Measurements from ENCODE around the gene FCER2.

The FCER2 gene

GRCh38 chr19:7709932-7710460 is 8.1 kb upstream of the FCER2 start:
- TF ChIP-seq CTCF (IDR thresholded peaks at IDR 0.05): no peak
- Histone ChIP-seq H3K27me3 (no peaks in the 10 kb centered on the region), H3K36me3 (no peaks in the 10 kb centered on the region), H3K9me3 (no peaks in the 10 kb centered on the region), H3K27ac (peak overlapping the region; percentile 99), H3K4me1 (ENCODE audit: control insufficient read depth in 1 of 2, insufficient read depth in 1 of 2, low read depth in 1 of 2, low read length in 1 of 2) (peaks cover 67 to 74% of the 10 kb centered on the region in 2 experiments), H3K4me3 (ENCODE audit: low read depth in 1 of 2, low read length in 1 of 2) (no peak overlapping the region)

- no peaks in the 10 kb centered on the region for H3K9me3 ChIP-seq
- no peaks in the 10 kb centered on the region for H3K36me3 ChIP-seq
- peaks cover 58 to 65% of the 10 kb centered on the region in 2 experiments for H3K4me1 ChIP-seq (ENCODE audit: control insufficient read depth in 1 of 2, insufficient read depth in 1 of 2, low read depth in 1 of 2, low read length in 1 of 2)
- no peak for TF ChIP-seq CTCF (IDR thresholded peaks at IDR 0.05)
- H3K27ac ChIP-seq: peak overlapping the region; percentile 99
- peak overlapping the region; percentile 41 to 50 for H3K4me3 ChIP-seq (ENCODE audit: low read depth in 1 of 2, low read length in 1 of 2)
- H3K27me3 ChIP-seq: no peaks in the 10 kb centered on the region
These were observed 5.1 kb upstream of the FCER2 start for GRCh38 chr19:7706955-7707456.

GRCh38 chr19:7706188-7706954 is 4.4 kb upstream of the FCER2 start:
- TF ChIP-seq CTCF (IDR thresholded peaks at IDR 0.05): no peak
- Histone ChIP-seq H3K36me3 (no peaks in the 10 kb centered on the region), H3K9me3 (no peaks in the 10 kb centered on the region), H3K4me3 (ENCODE audit: low read depth in 1 of 2, low read length in 1 of 2) (peak overlapping the region; percentile 41 to 50), H3K27ac (peak overlapping the region; percentile 99), H3K27me3 (no peaks in the 10 kb centered on the region), H3K4me1 (ENCODE audit: control insufficient read depth in 1 of 2, insufficient read depth in 1 of 2, low read depth in 1 of 2, low read length in 1 of 2) (peaks cover 58 to 65% of the 10 kb centered on the region in 2 experiments)

GRCh38 chr19:7705387-7706187 is 3.7 kb upstream of the FCER2 start:
- Histone ChIP-seq H3K4me3 (ENCODE audit: low read depth in 1 of 2, low read length in 1 of 2) (peak overlapping the region; percentile 41 to 50), H3K36me3 (no peaks in the 10 kb centered on the region), H3K27me3 (no peaks in the 10 kb centered on the region), H3K27ac (peak overlapping the region; percentile 99), H3K9me3 (no peaks in the 10 kb centered on the region), H3K4me1 (ENCODE audit: control insufficient read depth in 1 of 2, insufficient read depth in 1 of 2, low read depth in 1 of 2, low read length in 1 of 2) (peaks cover 56 to 61% of the 10 kb centered on the region in 2 experiments)
- no peak for TF ChIP-seq CTCF (IDR thresholded peaks at IDR 0.05)

- TF ChIP-seq CTCF (IDR thresholded peaks at IDR 0.05): no peak
- H3K36me3 ChIP-seq: no peaks in the 10 kb centered on the region
- H3K4me1 ChIP-seq (ENCODE audit: control insufficient read depth in 1 of 2, insufficient read depth in 1 of 2, low read depth in 1 of 2, low read length in 1 of 2): peaks cover 45 to 50% of the 10 kb centered on the region in 2 experiments
- H3K4me3 ChIP-seq (ENCODE audit: low read depth in 1 of 2, low read length in 1 of 2): peak overlapping the region in 1 of 2 experiments; percentile 50
- H3K27me3 ChIP-seq: no peaks in the 10 kb centered on the region
- no peaks in the 10 kb centered on the region for H3K9me3 ChIP-seq
- peak overlapping the region; percentile 99 for H3K27ac ChIP-seq
These were observed 2.5 kb upstream of the FCER2 start for GRCh38 chr19:7704280-7705060.
